A549 (cell line): ENCODE measurements around the gene SETX.
"Not testable (repeated sequence)": the region's sequence is repeated elsewhere in the genome, so short reads cannot be mapped to it uniquely, and the experiment has no call there.

Source experiments
- CEBPB ChIP-seq, 2 experiments: fragments of >200 bp in 1 of 2; sonication (Bioruptor Twin) in 1 of 2; formaldehyde crosslinking in 1 of 2; IDR thresholded peaks; 2 replicates each; pipeline ENCODE4 v1.6.1; 2012 to 2016
- CTCF ChIP-seq: fragments of >200 bp; sonication (Bioruptor Twin); formaldehyde crosslinking; IDR thresholded peaks from 3 replicates; pipeline ENCODE4 v1.5.1; 2016
- EP300 ChIP-seq, 2 experiments: fragments of >200 bp; sonication (Bioruptor Twin); formaldehyde crosslinking; IDR thresholded peaks; 2 replicates in 1 of 2; 3 replicates in 1 of 2; pipeline ENCODE4 v1.6.1; 2016 to 2017
- ESRRA ChIP-seq: fragments of 150-350 bp; IDR thresholded peaks from 2 replicates; pipeline ENCODE4 v1.6.1; 2014; ENCODE audit warnings: mild to moderate bottlenecking, low read length, borderline replicate concordance
- MAFK ChIP-seq: fragments of 450-650 bp; IDR thresholded peaks from 2 replicates; pipeline ENCODE4 v1.6.1; 2014; ENCODE audit not compliant: partially characterized antibody
- POLR2A ChIP-seq: IDR thresholded peaks from 2 replicates; pipeline ENCODE4 v1.6.1; 2012; ENCODE audit warnings: mild to moderate bottlenecking, low read length
- RCOR1 ChIP-seq: fragments of 150-350 bp; IDR thresholded peaks from 2 replicates; pipeline ENCODE4 v1.6.1; 2014; ENCODE audit warnings: antibody characterized with exemption, low read length, low read depth
- RFX5 ChIP-seq: fragments of 450-650 bp; IDR thresholded peaks from 2 replicates; pipeline ENCODE4 v1.7.1; 2014; ENCODE audit warnings: antibody characterized with exemption, mild to moderate bottlenecking, moderate library complexity
- SMC3 ChIP-seq: fragments of >200 bp; sonication (Bioruptor Twin); formaldehyde crosslinking; IDR thresholded peaks from 3 replicates; pipeline ENCODE4 v1.6.1; 2018; ENCODE audit warnings: inconsistent platforms

- TF ChIP-seq CTCF; SMC3; ESRRA; POLR2A; CEBPB (IDR thresholded peaks at IDR 0.05); MAFK; EP300 (IDR thresholded peaks at IDR 0.05); RCOR1; RFX5: not testable (repeated sequence)
These were observed 23.0 kb upstream of the SETX start for GRCh38 chr9:132377769-132378168.
